Panc1 (cell line): ENCODE data around the gene UPB1. TPM values are rescaled to one million over a fixed set of nuclear protein-coding genes. Genes with fewer than 3 reads are reported as not detected.

Experiments
- ATAC-seq: fragments of 200-7000 bp; cut with Tn5 transposase; 2 replicates; pipeline ENCODE4 v1.9.1; 2020; ENCODE audit warnings: mild to moderate bottlenecking, moderate library complexity
- BruUV-seq: library from RNA; stranded (reverse); fragments of 400-500 nt; replicated peaks from 2 replicates; lab custom pipeline; 2021; lab: Mats Ljungman, UMichigan
- CTCF ChIA-PET: fragments of 300-600 bp; sonication (Branson Sonifier 250); formaldehyde crosslinking; loops from one replicate; lab custom pipeline; 2022; ENCODE audit warnings: antibody characterized with exemption; lab: Charles Lee
- POLR2A ChIA-PET: fragments of 300-600 bp; sonication (Branson Sonifier 250); formaldehyde crosslinking; loops from one replicate; lab custom pipeline; 2022; ENCODE audit warnings: antibody characterized with exemption; lab: Charles Lee
- DNase-seq: peaks from one replicate; pipeline ENCODE4 v3.0.0-alpha.2; 2010; ENCODE audit warnings: low read depth, low spot score
- H3K27ac ChIP-seq: 2 replicates; pipeline ENCODE4 v1.5.1; 2011; ENCODE audit warnings: mild to moderate bottlenecking, low read length, inconsistent platforms
- H3K27me3 ChIP-seq: fragments of 200-500 bp; sonication (Bioruptor generic); 2 replicates; pipeline ENCODE4 v1.6.0; 2014; ENCODE audit warnings: low read length, inconsistent platforms; ENCODE audit not compliant: control insufficient read depth, insufficient read depth
- H3K36me3 ChIP-seq: fragments of 200-500 bp; sonication (Bioruptor generic); 2 replicates; pipeline ENCODE4 v1.5.1; 2014; ENCODE audit warnings: inconsistent platforms, mild to moderate bottlenecking, low read length, moderate library complexity; ENCODE audit not compliant: control insufficient read depth, insufficient read depth
- H3K4me1 ChIP-seq: 2 replicates; pipeline ENCODE4 v1.5.1; 2011; ENCODE audit warnings: inconsistent platforms, mild to moderate bottlenecking, low read length, moderate library complexity; ENCODE audit not compliant: control insufficient read depth, insufficient read depth
- H3K4me3 ChIP-seq, 2 experiments: 2 replicates each; pipeline ENCODE4 v1.5.1; 2011 to 2012; ENCODE audit warnings: low read depth in 2 of 2, low read length in 2 of 2, mild to moderate bottlenecking in 2 of 2, inconsistent platforms in 1 of 2, moderate library complexity in 1 of 2
- H3K9me3 ChIP-seq: fragments of 200-500 bp; sonication (Bioruptor generic); 2 replicates; pipeline ENCODE4 v1.5.1; 2014; ENCODE audit warnings: low read depth, mild to moderate bottlenecking, inconsistent platforms, low read length, moderate library complexity; ENCODE audit not compliant: control insufficient read depth, insufficient read depth
- POLR2AphosphoS5 ChIP-seq: IDR thresholded peaks from 2 replicates; pipeline ENCODE4 v1.6.1; 2012; ENCODE audit warnings: mild to moderate bottlenecking, low read depth, low read length, moderate library complexity
- SIN3A ChIP-seq: IDR thresholded peaks from 2 replicates; pipeline ENCODE4 v1.6.1; 2012; ENCODE audit warnings: low read depth, mild to moderate bottlenecking, low read length, moderate library complexity, borderline replicate concordance; ENCODE audit not compliant: insufficient read depth
- TCF7L2 ChIP-seq: IDR thresholded peaks from 2 replicates; pipeline ENCODE4 v1.6.1; 2011; ENCODE audit warnings: mild to moderate bottlenecking, low read depth, low read length, inconsistent platforms
- in situ Hi-C: cut with HindIII; loops from 2 replicates; pipeline ENCODE4 v1.10.0; 2016; ENCODE audit warnings: low sequenced_read_pairs, low pct_unique_long_range_greater_than_20kb
- intact Hi-C: fragments of 100-400 bp; cut with micrococcal nuclease; formaldehyde crosslinking; loops from one replicate; pipeline ENCODE4 v1.10.0; 2022; ENCODE audit not compliant: unreplicated experiment
- total RNA-seq: library from RNA; stranded (reverse); gene quantifications from one replicate; pipeline ENCODE4 v1.2.1, GENCODE V29; 2021; ENCODE audit not compliant: unreplicated experiment
- TF ChIP-seq, protein P1 (sequence below), 2 experiments: IDR thresholded peaks; 2 replicates each; pipeline ENCODE4 v1.6.1; 2011 to 2012; ENCODE audit warnings: low read depth in 2 of 2, control low read depth in 1 of 2, low read length in 1 of 2, mild to moderate bottlenecking in 1 of 2, moderate library complexity in 1 of 2; ENCODE audit not compliant: insufficient read depth in 1 of 2
- TF ChIP-seq, protein P2 (sequence below): fragments of 450-650 bp; IDR thresholded peaks from 2 replicates; pipeline ENCODE4 v1.5.1; 2017; ENCODE audit warnings: mild to moderate bottlenecking

Gene UPB1
- total RNA-seq, 1 experiment from 2014 or later: 0.10 TPM

GRCh38 chr22:24500277-24500820 is 5.2 kb downstream of the UPB1 start:
- ATAC-seq: no peak
- no peak for DNase-seq

DNA sequence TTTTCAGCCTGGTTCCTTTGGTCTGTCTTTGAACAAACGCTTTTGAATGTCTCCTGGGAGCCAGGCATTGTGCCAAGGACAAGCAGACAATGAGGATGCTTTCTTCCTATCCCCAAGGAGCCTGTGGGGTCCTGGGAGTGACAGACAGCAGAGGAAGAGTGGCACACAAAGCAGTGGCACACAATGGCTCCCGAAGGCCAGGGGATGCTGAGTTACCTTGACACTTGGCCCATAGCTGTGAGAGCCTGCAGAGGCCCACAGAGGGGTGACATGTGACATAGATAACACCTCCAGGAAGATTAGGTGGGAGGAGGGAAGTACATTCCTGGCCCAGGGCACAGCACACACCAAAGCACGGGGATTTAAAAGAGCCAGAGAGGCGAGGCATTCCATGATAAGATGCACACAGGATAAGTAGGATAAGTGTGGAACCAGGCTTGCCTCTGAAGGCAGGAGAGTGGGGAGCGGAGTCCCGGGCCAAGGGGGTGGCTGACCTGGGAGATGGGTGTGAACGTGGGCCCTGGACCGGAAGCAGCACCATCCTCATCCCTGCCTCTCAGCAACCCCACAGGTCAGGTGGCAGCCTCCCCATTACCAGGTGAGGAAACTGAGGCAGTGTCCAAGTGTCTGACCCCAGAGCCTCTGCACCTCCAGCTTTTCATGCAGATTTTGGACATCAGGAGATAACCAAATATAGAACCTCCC is 6.3 kb downstream of the UPB1 start:
- no peak overlapping the region for H3K27ac ChIP-seq
- H3K27me3 ChIP-seq: no peaks in the 10 kb centered on the region
- H3K4me3 ChIP-seq: no peak overlapping the region
- intact Hi-C loops (loop anchor here (5.0 kb wide), 1 partner anchor 79 kb away; no protein-coding TSS in a partner anchor), in situ Hi-C loops (no loop called here)
- ChIA-PET CTCF (interaction anchor here (1.3 kb wide), 1 partner anchor 79 kb away, joined by 4 read pairs; no protein-coding TSS in a partner anchor), POLR2A (no interaction called here)
- H3K4me1 ChIP-seq: no peaks in the 10 kb centered on the region
- TF ChIP-seq, protein P1, sequence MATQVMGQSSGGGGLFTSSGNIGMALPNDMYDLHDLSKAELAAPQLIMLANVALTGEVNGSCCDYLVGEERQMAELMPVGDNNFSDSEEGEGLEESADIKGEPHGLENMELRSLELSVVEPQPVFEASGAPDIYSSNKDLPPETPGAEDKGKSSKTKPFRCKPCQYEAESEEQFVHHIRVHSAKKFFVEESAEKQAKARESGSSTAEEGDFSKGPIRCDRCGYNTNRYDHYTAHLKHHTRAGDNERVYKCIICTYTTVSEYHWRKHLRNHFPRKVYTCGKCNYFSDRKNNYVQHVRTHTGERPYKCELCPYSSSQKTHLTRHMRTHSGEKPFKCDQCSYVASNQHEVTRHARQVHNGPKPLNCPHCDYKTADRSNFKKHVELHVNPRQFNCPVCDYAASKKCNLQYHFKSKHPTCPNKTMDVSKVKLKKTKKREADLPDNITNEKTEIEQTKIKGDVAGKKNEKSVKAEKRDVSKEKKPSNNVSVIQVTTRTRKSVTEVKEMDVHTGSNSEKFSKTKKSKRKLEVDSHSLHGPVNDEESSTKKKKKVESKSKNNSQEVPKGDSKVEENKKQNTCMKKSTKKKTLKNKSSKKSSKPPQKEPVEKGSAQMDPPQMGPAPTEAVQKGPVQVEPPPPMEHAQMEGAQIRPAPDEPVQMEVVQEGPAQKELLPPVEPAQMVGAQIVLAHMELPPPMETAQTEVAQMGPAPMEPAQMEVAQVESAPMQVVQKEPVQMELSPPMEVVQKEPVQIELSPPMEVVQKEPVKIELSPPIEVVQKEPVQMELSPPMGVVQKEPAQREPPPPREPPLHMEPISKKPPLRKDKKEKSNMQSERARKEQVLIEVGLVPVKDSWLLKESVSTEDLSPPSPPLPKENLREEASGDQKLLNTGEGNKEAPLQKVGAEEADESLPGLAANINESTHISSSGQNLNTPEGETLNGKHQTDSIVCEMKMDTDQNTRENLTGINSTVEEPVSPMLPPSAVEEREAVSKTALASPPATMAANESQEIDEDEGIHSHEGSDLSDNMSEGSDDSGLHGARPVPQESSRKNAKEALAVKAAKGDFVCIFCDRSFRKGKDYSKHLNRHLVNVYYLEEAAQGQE (IDR thresholded peaks at IDR 0.05; ENCODE audit: insufficient read depth in 1 of 2, low read depth in 2 of 2, low read length in 1 of 2): no peak
- TF ChIP-seq, protein P2, sequence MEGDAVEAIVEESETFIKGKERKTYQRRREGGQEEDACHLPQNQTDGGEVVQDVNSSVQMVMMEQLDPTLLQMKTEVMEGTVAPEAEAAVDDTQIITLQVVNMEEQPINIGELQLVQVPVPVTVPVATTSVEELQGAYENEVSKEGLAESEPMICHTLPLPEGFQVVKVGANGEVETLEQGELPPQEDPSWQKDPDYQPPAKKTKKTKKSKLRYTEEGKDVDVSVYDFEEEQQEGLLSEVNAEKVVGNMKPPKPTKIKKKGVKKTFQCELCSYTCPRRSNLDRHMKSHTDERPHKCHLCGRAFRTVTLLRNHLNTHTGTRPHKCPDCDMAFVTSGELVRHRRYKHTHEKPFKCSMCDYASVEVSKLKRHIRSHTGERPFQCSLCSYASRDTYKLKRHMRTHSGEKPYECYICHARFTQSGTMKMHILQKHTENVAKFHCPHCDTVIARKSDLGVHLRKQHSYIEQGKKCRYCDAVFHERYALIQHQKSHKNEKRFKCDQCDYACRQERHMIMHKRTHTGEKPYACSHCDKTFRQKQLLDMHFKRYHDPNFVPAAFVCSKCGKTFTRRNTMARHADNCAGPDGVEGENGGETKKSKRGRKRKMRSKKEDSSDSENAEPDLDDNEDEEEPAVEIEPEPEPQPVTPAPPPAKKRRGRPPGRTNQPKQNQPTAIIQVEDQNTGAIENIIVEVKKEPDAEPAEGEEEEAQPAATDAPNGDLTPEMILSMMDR: no peak
- no peak for TF ChIP-seq SIN3A
- TF ChIP-seq TCF7L2: no peak
- no peak for TF ChIP-seq POLR2AphosphoS5
- ATAC-seq: no peak
- no peaks in the 10 kb centered on the region for H3K9me3 ChIP-seq
- DNase-seq: no peak
- no peaks in the 10 kb centered on the region for H3K36me3 ChIP-seq
- BruUV-seq: no TSS peak

More at GRCh38 chr22:24500277-24500820, 5.2 kb downstream of the UPB1 start:
- ChIA-PET CTCF (interaction anchor here (0.6 kb wide), 1 partner anchor 24 kb away, joined by 3 read pairs; no protein-coding TSS in a partner anchor), POLR2A (interaction anchor here (0.6 kb wide), 1 partner anchor 24 kb away, joined by 3 read pairs; no protein-coding TSS in a partner anchor)
- intact Hi-C loops (loop anchor here (5.0 kb wide), 1 partner anchor 78 kb away; no protein-coding TSS in a partner anchor), in situ Hi-C loops (no loop called here)
- H3K4me1 ChIP-seq: no peaks in the 10 kb centered on the region
- no peaks in the 10 kb centered on the region for H3K36me3 ChIP-seq
- no peak overlapping the region for H3K27ac ChIP-seq
- no peaks in the 10 kb centered on the region for H3K27me3 ChIP-seq
- H3K4me3 ChIP-seq: no peak overlapping the region
- TF ChIP-seq POLR2AphosphoS5 (no peak), SIN3A (no peak), TCF7L2 (no peak)
- TF ChIP-seq, protein P1 (IDR thresholded peaks at IDR 0.05; ENCODE audit: insufficient read depth in 1 of 2, low read depth in 2 of 2, low read length in 1 of 2): no peak
- TF ChIP-seq, protein P2: no peak
- H3K9me3 ChIP-seq: no peaks in the 10 kb centered on the region
- BruUV-seq: no TSS peak
